ENCODE measurements around the gene ST13. TPM values are rescaled to one million over a fixed set of nuclear protein-coding genes. Genes with fewer than 3 reads are reported as not detected.

ST13 gene
- total and polyA plus RNA-seq, 9 of the 15 experiments (the other 6 are each of a cell fraction or from before 2014, with no cell fraction given), result 53.6 to 311 (median 195) TPM

- peaks cover 19 to 21% of the 10 kb centered on the region in 2 experiments; a peak in 4 of 5 replicates for H3K4me1 ChIP-seq (replicated peaks in 1 of 2; ENCODE audit: control insufficient read depth in 2 of 2, insufficient read depth in 2 of 2, low read length in 2 of 2)
- peak overlapping the region; percentile 96 for H3K4me3 ChIP-seq
- FAIRE-seq, result no peak
- TF ChIP-seq ZNF121 (CRISPR knock-in tag; conservative IDR thresholded peaks at IDR 0.05), result peak; percentile 94
- no peak for TF ChIP-seq ESRRA (IDR thresholded peaks at IDR 0.05; ENCODE audit: borderline replicate concordance, low read depth)
- 0 out of 2 replicates have a peak, but pooled peaks have one; percentile 19 for TF ChIP-seq ZNF384 (IDR thresholded peaks at IDR 0.05; ENCODE audit: low read depth, low read length)
- TF ChIP-seq SPI1 (IDR thresholded peaks at IDR 0.05; ENCODE audit: borderline replicate concordance, low read depth, low read length), result 0 out of 2 replicates have a peak, but pooled peaks have one; percentile 1
- peak; percentile 18 for TF ChIP-seq RBM25 (IDR thresholded peaks at IDR 0.05; ENCODE audit: low read depth, low read length, severe bottlenecking)
- in situ Hi-C loops (cut with MboI), result no loop called here
- H3K79me2 ChIP-seq (ENCODE audit: control insufficient read depth, insufficient read depth, low read length), result peaks cover 62% of the 10 kb centered on the region
- POLR2A ChIA-PET, result interaction anchor here (0.6 to 0.7 kb wide), 2 partner anchors 305 to 318 kb away, joined by 3 read pairs; no protein-coding TSS in a partner anchor
- peak overlapping the region; percentile 91; the same call in 1 of the 2 replicates for H2AFZ ChIP-seq (ENCODE audit: low read depth, low read length)
- CTCF ChIA-PET (ENCODE audit: low intra/inter-chr PET ratio), result no interaction called here
- H3K27me3 ChIP-seq (ENCODE audit: control insufficient read depth in 2 of 2, insufficient read depth in 2 of 2, low read length in 2 of 2), result no peaks in the 10 kb centered on the region
- intact Hi-C loops (cut with micrococcal nuclease), result loop anchor here (5.0 kb wide), 1 partner anchor 39 kb away; the partner anchor contains the start of genes ST13 and XPNPEP3
- H3K4me2 ChIP-seq (ENCODE audit: insufficient read depth, low read length), result peak overlapping the region; percentile 92
- WGBS (ENCODE audit: insufficient coverage, low coverage, missing lambda C conversion rate), result 0% methylated on average over 2 of the region's 14 CpGs
- no peaks in the 10 kb centered on the region for H3K9me1 ChIP-seq (ENCODE audit: control insufficient read depth, insufficient read depth, low read length)
- peak overlapping the region; percentile 79 to 96 for H3K9ac ChIP-seq (ENCODE audit: insufficient read depth in 1 of 2, low read depth in 2 of 2, low read length in 2 of 2)
- DNase-seq (ENCODE audit: extremely low read depth in 1 of 4, low spot score in 3 of 4), result no peak
- peaks cover 14% of the 10 kb centered on the region for H3K36me3 ChIP-seq (ENCODE audit: control insufficient read depth, insufficient read depth, low read length)
- H3K27ac ChIP-seq (ENCODE audit: extremely low read depth, low read depth, low read length), result peak overlapping the region; percentile 89
- peak; percentile 3; the same call in 2 of the 3 replicates for ATAC-seq
- H3K9me3 ChIP-seq (replicated peaks; ENCODE audit: control insufficient read depth, insufficient read depth, low read depth, low read length), result no peaks in the 10 kb centered on the region
- BruUV-seq (replicated peaks), result TSS peak; percentile 49
- no peaks in the 10 kb centered on the region for H4K20me1 ChIP-seq (replicated peaks; ENCODE audit: control insufficient read depth, insufficient read depth, low read length)
Measured at GRCh38 chr22:40818192-40818746, 38.2 kb downstream of the ST13 start.

Measured in K562 (cell line).